ENCODE results near the gene CUL1.

DNA sequence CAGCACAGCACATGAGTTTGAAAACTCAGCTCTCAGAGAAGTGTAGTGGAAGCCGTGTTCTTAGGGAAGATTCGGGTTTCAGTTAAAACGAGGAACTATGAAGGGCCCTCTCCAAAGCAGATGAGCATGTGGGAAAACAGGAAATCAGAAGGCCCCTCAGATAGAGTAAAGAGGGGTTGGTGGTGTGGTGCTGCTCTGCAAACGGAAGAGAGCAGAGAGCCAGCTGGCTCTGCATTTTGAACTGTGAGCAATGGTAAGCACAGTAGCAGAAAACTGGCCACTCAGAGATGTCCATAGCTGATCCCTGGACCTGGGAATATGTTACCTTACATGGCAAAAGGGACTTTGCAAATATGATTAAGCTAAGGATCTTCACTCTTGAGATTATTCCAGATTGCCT lies 27.9 kb upstream of the CUL1 start:
- TF ChIP-seq POLR2AphosphoS5 (IDR thresholded peaks at IDR 0.05) (no peak), POLR2A (IDR thresholded peaks at IDR 0.05) (no peak)
- TF ChIP-seq, protein P1, sequence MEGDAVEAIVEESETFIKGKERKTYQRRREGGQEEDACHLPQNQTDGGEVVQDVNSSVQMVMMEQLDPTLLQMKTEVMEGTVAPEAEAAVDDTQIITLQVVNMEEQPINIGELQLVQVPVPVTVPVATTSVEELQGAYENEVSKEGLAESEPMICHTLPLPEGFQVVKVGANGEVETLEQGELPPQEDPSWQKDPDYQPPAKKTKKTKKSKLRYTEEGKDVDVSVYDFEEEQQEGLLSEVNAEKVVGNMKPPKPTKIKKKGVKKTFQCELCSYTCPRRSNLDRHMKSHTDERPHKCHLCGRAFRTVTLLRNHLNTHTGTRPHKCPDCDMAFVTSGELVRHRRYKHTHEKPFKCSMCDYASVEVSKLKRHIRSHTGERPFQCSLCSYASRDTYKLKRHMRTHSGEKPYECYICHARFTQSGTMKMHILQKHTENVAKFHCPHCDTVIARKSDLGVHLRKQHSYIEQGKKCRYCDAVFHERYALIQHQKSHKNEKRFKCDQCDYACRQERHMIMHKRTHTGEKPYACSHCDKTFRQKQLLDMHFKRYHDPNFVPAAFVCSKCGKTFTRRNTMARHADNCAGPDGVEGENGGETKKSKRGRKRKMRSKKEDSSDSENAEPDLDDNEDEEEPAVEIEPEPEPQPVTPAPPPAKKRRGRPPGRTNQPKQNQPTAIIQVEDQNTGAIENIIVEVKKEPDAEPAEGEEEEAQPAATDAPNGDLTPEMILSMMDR (IDR thresholded peaks at IDR 0.05): no peak

Data from upper lobe of left lung (tissue), 4 donors.